Measurements from ENCODE around the gene GRIP2.

Gene GRIP2

GRCh38 chr3:14561051-14561960 is 21.2 kb upstream of the GRIP2 start:
- DNase-seq: no peak

- no peak for DNase-seq
Observed at GRCh38 chr3:14560110-14560509, 20.0 kb upstream of the GRIP2 start.

- no peak for DNase-seq
Observed at GRCh38 chr3:14558029-14558428, 17.9 kb upstream of the GRIP2 start.

GRCh38 chr3:14555835-14556234 is 15.7 kb upstream of the GRIP2 start:
- no peak for DNase-seq

GRCh38 chr3:14554715-14555114 is 14.6 kb upstream of the GRIP2 start:
- DNase-seq: no peak

- no peak for DNase-seq
Observed at GRCh38 chr3:14553871-14554270, 13.7 kb upstream of the GRIP2 start.

- no peak for DNase-seq
Observed at GRCh38 chr3:14552717-14553116, 12.6 kb upstream of the GRIP2 start.

GRCh38 chr3:14552041-14552648 is 12.0 kb upstream of the GRIP2 start:
- DNase-seq: no peak

- DNase-seq: no peak
Observed at GRCh38 chr3:14550651-14551611, 10.8 kb upstream of the GRIP2 start.

- DNase-seq: no peak
Observed at GRCh38 chr3:14550181-14550580, 10.0 kb upstream of the GRIP2 start.

- no peak for DNase-seq
Observed at GRCh38 chr3:14549256-14549919, 9.2 kb upstream of the GRIP2 start.

GRCh38 chr3:14548321-14548729 is 8.2 kb upstream of the GRIP2 start:
- peak; percentile 42 to 53 for DNase-seq

GRCh38 chr3:14547693-14548092 is 7.6 kb upstream of the GRIP2 start:
- DNase-seq: no peak

GRCh38 chr3:14546041-14546440 is 5.9 kb upstream of the GRIP2 start:
- no peak for DNase-seq

GRCh38 chr3:14545251-14545635 is 5.1 kb upstream of the GRIP2 start:
- no peak for DNase-seq

GRCh38 chr3:14544282-14545250 is 4.4 kb upstream of the GRIP2 start:
- no peak for DNase-seq

- DNase-seq: no peak
Observed at GRCh38 chr3:14543446-14543845, 3.3 kb upstream of the GRIP2 start.

- DNase-seq: no peak
Observed at GRCh38 chr3:14542656-14543055, 2.5 kb upstream of the GRIP2 start.

GRCh38 chr3:14541646-14542045 is 1.5 kb upstream of the GRIP2 start:
- DNase-seq: no peak

- no peak for DNase-seq
Observed at GRCh38 chr3:14540821-14541385, 761 bp upstream of the GRIP2 start.

GRCh38 chr3:14539384-14539741 is 779 bp downstream of the GRIP2 start:
- DNase-seq: no peak
